ENCODE results near the gene FHOD1.
A peak's percentile ranks its signal among the peaks of the same experiment; 100 is the strongest.

DNA sequence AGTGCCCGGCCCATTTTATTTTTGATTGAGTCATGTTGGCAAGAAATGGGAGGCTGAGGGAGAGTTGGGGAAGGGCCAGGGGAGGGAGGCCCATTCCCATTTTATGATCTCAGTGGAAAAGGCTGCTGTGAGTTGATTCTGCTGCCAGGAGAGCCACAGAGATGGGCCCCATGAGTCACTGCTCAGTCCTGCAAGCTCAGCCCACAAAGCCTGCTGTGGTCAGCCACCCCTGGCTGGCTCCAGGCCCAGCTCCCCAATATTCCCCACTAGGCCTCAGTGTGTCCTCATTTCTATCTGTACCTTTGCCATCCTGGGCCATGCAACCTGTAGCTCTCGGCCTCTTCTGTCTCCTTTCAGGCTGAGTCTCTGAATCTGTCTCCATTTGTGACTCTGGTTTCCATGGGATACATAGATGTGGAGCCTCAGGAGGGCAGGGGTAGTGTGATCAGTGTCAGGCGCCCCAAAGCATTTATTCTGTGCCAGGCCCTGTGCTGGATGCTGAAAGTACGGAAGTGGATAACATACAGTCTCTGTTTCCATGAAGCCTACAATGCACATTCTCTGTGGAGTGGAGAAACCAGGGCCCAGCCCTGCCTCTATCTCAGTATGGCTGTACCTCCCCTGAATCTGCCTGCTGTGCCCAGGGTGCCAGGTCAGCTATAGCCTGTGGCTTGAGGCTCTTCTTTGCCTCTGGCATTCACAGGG, 30.2 kb upstream of the FHOD1 start:
- no peak for TF ChIP-seq POLR2A (IDR thresholded peaks at IDR 0.05)
- peak in 1 of 2 donors; percentile 58 for TF ChIP-seq POLR2AphosphoS5 (IDR thresholded peaks at IDR 0.05; ENCODE audit: insufficient read depth in 1 of 2, low read depth in 1 of 2)

Data from vagina (tissue), 2 donors.